Adrenal gland (tissue), 5 donors: Measurements from ENCODE around the gene M6PR.

Source experiments
- CTCF ChIP-seq, 6 experiments: fragments of 450-650 bp in 4 of 6; fragments of 200-600 bp in 2 of 6; sonication (generic) in 1 of 6; IDR thresholded peaks; 1 replicate in 5 of 6; 2 replicates in 1 of 6; pipeline versions ENCODE4 v1.5.1 to v1.8.0; 2016 to 2021; ENCODE audit warnings: antibody characterized with exemption in 6 of 6, mild to moderate bottlenecking in 2 of 6, moderate library complexity in 1 of 6
- POLR2A ChIP-seq, 2 donors: fragments of 450-650 bp; IDR thresholded peaks; one replicate each; pipeline ENCODE4 v1.6.1; 2017; ENCODE audit warnings: antibody characterized with exemption in 2 of 2, mild to moderate bottlenecking in 2 of 2, moderate library complexity in 1 of 2
- donor health status: DM: no; HTN: no; CAD: no.

- TF ChIP-seq CTCF (IDR thresholded peaks at IDR 0.05) (no peak), POLR2A (IDR thresholded peaks at IDR 0.05) (no peak)
Measured at GRCh38 chr12:8958066-8958465, 8.6 kb upstream of the M6PR start.
